Measurements from ENCODE around the gene BTBD17.

BTBD17 gene

DNA sequence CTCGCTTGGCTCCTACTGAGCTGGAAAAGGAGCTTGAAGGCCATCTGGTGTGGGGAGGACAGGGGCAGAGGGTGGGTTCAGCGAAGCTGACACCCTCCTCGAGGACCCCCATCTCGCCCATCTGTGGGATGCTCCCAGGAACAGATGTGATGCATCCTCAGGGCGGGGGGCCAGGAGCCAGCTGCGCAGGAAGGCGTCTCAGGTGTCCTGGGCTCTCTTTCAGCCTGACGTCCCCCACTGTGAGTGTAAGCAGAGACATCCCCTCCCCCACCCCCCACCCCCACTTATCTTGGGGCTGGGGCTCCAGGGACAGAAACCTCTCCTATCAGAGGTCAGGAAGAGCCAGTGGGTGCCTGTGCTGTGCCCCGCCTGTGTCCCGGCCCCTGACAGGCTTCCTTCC, 19.4 kb downstream of the BTBD17 start:
- no peak for TF ChIP-seq POLR2A (IDR thresholded peaks at IDR 0.05; ENCODE audit: extremely low read depth, insufficient read length)
- no peak for TF ChIP-seq CTCF (IDR thresholded peaks at IDR 0.05; ENCODE audit: low read depth, low read length)
- TF ChIP-seq MYC (IDR thresholded peaks at IDR 0.05; ENCODE audit: low read depth, low read length) = no peak
- no peak for TF ChIP-seq MAX (IDR thresholded peaks at IDR 0.05; ENCODE audit: low read depth, low read length)
- H3K4me3 ChIP-seq (ENCODE audit: low read depth, low read length) = no peak overlapping the region
- DNase-seq (ENCODE audit: low read depth) = no peak

- TF ChIP-seq MYC (IDR thresholded peaks at IDR 0.05; ENCODE audit: low read depth, low read length) (no peak), MAX (IDR thresholded peaks at IDR 0.05; ENCODE audit: low read depth, low read length) (no peak), POLR2A (IDR thresholded peaks at IDR 0.05; ENCODE audit: extremely low read depth, insufficient read length) (no peak), CTCF (IDR thresholded peaks at IDR 0.05; ENCODE audit: low read depth, low read length) (no peak)
- DNase-seq (ENCODE audit: low read depth) = no peak
- H3K4me3 ChIP-seq (ENCODE audit: low read depth, low read length) = no peak overlapping the region
Measured at GRCh38 chr17:74340470-74341023, 21.1 kb downstream of the BTBD17 start.

GRCh38 chr17:74339537-74340195, 22.0 kb downstream of the BTBD17 start:
- no peak overlapping the region for H3K4me3 ChIP-seq (ENCODE audit: low read depth, low read length)
- no peak for DNase-seq (ENCODE audit: low read depth)
- TF ChIP-seq MAX (IDR thresholded peaks at IDR 0.05; ENCODE audit: low read depth, low read length) = no peak
- TF ChIP-seq MYC (IDR thresholded peaks at IDR 0.05; ENCODE audit: low read depth, low read length) = no peak
- TF ChIP-seq CTCF (IDR thresholded peaks at IDR 0.05; ENCODE audit: low read depth, low read length) = no peak
- no peak for TF ChIP-seq POLR2A (IDR thresholded peaks at IDR 0.05; ENCODE audit: extremely low read depth, insufficient read length)

DNA sequence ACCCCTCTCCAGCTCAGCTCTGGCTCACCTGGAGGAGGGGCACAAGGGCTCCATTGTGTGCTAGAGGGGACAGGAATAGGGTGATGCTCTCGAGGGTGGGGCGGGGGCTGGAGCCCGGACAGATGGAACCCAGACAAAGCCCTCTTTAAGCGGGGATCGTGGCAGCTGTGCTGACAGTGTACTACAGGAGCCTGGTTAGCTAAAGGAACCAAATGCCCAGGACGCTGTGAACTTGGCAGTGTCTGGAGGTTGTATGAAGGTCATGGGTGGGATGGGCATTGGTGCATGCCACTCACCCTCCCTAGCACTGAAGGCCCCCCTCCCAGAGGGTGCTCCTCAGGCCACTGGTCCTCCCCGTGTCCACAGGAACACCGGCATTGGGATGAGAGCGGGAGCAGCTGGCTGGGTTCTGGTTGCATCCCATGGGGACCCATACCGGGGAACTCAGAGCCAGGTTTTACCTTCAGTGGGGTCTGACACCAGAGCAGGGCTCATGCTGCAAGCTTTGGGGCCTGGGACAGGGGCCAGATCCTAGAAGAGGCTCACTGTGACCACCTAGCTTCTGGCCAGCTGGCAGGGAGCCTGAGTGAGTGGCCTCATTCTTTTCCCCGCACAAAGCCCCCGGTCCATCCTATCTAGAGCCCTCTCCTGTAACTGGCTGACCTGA, 23.7 kb downstream of the BTBD17 start:
- no peak for DNase-seq (ENCODE audit: low read depth)
- H3K4me3 ChIP-seq (ENCODE audit: low read depth, low read length) = no peak overlapping the region
- TF ChIP-seq CTCF (IDR thresholded peaks at IDR 0.05; ENCODE audit: low read depth, low read length) = no peak
- TF ChIP-seq MAX (IDR thresholded peaks at IDR 0.05; ENCODE audit: low read depth, low read length) = no peak
- TF ChIP-seq MYC (IDR thresholded peaks at IDR 0.05; ENCODE audit: low read depth, low read length) = no peak
- TF ChIP-seq POLR2A (IDR thresholded peaks at IDR 0.05; ENCODE audit: extremely low read depth, insufficient read length) = no peak

GRCh38 chr17:74336307-74336706, 25.4 kb downstream of the BTBD17 start:
- H3K4me3 ChIP-seq (ENCODE audit: low read depth, low read length) = no peak overlapping the region
- TF ChIP-seq CTCF (IDR thresholded peaks at IDR 0.05; ENCODE audit: low read depth, low read length) (no peak), POLR2A (IDR thresholded peaks at IDR 0.05; ENCODE audit: extremely low read depth, insufficient read length) (no peak), MAX (IDR thresholded peaks at IDR 0.05; ENCODE audit: low read depth, low read length) (no peak), MYC (IDR thresholded peaks at IDR 0.05; ENCODE audit: low read depth, low read length) (no peak)
- DNase-seq (ENCODE audit: low read depth) = no peak

Data from NB4 (cell line).